IPS-18c (cell line): ENCODE results near the gene HSPE1.
"Not testable (repeated sequence)": the region's sequence is repeated elsewhere in the genome, so short reads cannot be mapped to it uniquely, and the experiment has no call there.

Experiments used
- H3K4me3 ChIP-seq: 2 replicates; pipeline ENCODE4 v1.7.0; 2013; ENCODE audit warnings: low read depth, mild to moderate bottlenecking, low read length, moderate library complexity; ENCODE audit not compliant: insufficient read depth
- H3K9me3 ChIP-seq: one replicate; pipeline ENCODE4 v1.6.1; 2013; ENCODE audit warnings: mild to moderate bottlenecking, low read length, moderate library complexity; ENCODE audit not compliant: control insufficient read depth, insufficient read depth

The HSPE1 gene

DNA sequence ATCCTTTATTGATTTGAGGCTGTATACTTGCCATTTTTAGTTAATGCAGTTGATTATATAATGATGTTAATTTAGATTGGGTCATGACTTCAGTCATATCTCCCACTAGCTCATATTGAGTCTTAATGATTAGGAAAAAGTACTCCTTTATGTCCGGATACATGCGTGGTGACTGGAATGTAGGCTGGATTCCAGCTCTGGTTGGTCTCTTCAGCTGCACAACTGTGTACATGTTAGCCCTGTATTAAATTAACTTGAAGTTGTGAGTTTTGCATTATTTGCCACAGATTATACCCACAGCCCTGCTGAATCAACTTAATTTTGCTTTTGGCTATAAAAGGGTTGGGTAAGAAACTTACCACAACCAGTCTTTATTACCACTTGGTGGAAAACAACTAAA is 38.2 kb downstream of the HSPE1 start:
- H3K4me3 ChIP-seq: no peak overlapping the region

DNA sequence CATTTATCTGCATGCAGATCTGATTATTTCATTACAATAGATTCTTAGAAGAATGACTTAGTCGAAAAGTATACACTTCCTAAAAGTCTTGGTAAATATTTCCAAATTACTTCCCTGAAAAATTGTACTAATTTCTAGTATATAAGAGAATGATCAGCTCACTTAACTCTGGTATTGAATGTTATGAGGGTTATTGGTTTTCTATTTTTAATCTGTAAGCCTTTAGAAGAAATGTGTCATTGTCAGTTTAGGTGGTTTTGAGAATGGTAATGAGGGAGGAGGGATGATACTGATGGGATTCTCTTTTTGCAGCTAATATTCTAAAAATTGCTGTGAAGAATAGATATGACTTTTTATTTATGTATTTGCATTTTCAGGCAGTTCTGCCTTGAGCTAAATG is 39.6 kb downstream of the HSPE1 start:
- H3K4me3 ChIP-seq: no peak overlapping the region
- H3K9me3 ChIP-seq: no peaks in the 10 kb centered on the region

More for the DNA sequence above, 38.2 kb downstream of the HSPE1 start:
- no peaks in the 10 kb centered on the region for H3K9me3 ChIP-seq

DNA sequence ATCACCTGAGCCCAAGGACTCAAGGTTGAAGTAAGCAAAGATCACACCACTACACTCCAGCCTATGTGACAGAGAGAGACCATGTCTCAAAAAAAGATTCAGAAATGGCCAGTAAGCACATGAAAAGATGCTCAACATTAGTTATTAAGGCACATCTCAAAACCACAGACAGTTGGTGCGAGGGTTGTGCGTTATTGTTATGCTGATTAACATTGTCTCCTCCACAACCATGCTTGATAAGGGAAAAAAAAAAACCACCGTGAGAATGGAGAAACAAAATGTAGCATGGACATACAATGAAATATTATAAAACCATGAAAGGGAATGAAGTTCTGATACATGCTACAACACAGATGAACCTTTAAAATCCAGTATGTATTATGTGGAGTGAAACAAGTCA is 43.0 kb downstream of the HSPE1 start:
- no peaks in the 10 kb centered on the region for H3K9me3 ChIP-seq
- H3K4me3 ChIP-seq: no peak overlapping the region

DNA sequence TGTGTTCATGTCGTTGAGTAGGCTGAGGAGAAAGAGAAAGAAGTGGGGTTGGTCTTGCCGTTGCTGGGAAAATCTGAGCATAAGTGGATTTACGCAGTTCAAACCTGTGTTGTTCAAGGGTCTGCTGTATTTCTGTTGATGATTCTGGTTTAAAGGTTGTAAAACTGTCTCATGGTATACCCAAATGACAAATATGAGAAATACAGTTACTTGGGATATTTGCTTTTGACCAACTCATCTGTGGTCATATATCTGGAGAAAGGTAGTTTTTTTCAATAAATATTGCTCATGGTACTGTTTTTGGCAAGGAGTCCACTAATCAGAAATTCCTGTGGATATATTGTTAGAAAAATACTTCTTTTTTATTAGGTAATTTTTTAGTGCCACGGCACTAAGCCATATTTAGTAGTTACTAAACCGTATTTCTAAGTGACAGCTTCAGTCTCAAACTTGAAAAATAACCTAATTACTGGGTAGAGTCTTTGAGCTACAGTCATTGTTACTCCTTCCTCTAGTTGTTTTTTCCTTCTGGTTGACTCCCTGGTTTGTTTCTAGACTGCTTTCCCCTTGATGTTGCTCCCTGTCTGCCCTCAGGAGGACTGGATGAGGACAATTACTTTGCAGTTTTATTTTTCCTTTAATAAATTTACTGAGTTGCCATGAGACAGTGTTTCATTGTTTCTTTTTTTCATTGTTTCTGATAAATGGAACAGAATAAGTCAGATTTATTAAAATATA is 47.2 kb downstream of the HSPE1 start:
- no peak overlapping the region for H3K4me3 ChIP-seq
- no peaks in the 10 kb centered on the region for H3K9me3 ChIP-seq

DNA sequence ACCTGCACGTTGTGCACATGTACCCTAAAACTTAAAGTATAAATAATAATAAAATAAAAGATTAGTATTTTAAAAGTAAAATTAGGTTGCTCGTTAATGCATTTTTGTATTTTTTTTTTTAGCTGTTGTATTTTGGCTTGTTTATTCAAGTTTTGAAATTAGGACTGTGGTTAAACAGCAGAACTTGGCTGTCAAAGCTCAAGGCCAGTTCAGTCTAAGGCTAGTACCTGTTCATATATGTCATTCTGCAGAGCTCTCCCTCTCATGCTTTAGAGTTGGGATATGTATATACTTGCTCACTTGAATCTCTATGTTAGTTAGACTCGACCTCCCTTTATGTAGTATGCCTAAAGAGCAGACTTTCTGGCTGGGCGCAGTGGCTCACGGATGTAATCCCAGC is 48.4 kb downstream of the HSPE1 start:
- Histone ChIP-seq H3K4me3 (no peak overlapping the region), H3K9me3 (no peaks in the 10 kb centered on the region)

DNA sequence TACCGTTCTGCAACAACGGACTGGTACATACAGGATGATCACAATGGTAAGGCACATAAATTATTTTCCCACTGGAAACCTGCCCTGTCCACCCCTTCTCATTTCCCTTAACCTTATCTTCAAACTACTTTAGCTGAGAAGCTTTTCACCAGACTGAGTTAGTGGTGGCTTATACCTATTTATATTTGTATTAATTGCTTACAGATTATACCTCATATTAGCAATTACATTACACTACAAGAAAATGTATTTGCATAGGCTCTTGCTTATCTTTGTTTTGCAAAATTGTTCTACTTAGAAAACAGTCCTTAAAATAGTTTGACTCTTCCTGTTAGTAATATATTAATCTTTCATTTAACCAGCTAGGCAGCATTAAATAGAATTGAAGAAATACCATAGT is 51.1 kb downstream of the HSPE1 start:
- not testable (repeated sequence) for H3K9me3 ChIP-seq, H3K4me3 ChIP-seq
